ENCODE results near the gene TTLL5.

TTLL5 gene

DNA sequence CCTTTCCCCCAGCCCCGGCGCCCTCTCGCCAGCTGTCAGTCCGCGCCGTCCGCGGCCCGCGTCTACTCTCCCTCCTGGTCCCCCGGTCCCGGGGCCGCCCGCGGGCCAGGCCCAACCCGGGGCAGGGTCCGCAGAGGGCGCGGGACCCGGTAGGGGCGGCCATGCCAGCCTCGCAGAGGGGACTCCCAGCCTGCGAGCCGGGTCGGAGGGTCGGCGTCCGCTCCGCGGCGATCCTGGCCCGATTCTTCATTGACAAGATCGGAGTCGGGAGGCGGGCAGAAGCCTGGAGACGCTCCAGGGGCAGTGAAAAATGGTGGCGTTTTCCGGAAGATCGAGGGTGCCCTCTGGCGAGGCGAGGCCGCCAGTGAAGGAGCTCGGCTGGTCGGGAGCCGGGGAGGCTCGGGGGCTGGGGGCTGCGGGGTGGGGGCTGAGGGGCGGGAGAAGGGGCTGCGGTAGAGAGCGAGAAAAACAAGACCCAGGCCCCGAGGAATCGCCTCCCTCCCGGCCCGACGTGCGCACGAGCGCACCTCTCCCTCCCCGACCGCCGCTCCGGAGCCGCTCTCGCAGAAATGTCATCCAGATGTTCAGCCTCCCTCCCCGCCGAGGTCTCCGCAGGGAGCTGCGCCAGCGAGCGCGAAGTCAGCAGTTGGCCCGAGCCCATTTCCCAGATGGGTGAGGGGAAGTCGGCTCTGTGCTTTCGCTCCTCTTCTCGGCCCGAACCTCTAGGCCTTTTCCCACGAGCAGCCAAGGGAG lies 321.4 kb downstream of the TTLL5 start:
- TF ChIP-seq, protein P1, sequence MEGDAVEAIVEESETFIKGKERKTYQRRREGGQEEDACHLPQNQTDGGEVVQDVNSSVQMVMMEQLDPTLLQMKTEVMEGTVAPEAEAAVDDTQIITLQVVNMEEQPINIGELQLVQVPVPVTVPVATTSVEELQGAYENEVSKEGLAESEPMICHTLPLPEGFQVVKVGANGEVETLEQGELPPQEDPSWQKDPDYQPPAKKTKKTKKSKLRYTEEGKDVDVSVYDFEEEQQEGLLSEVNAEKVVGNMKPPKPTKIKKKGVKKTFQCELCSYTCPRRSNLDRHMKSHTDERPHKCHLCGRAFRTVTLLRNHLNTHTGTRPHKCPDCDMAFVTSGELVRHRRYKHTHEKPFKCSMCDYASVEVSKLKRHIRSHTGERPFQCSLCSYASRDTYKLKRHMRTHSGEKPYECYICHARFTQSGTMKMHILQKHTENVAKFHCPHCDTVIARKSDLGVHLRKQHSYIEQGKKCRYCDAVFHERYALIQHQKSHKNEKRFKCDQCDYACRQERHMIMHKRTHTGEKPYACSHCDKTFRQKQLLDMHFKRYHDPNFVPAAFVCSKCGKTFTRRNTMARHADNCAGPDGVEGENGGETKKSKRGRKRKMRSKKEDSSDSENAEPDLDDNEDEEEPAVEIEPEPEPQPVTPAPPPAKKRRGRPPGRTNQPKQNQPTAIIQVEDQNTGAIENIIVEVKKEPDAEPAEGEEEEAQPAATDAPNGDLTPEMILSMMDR (IDR thresholded peaks at IDR 0.05; ENCODE audit: low read depth, low read length, missing control alignments) = peak; percentile 75
- DNase-seq = peak; percentile 69
- Histone ChIP-seq H3K27me3 (replicated peaks) (no peaks in the 10 kb centered on the region), H3K27ac (peak overlapping the region; percentile 64), H3K4me3 (ENCODE audit: low read depth, low read length) (peak overlapping the region; percentile 63), H3K36me3 (replicated peaks) (no peaks in the 10 kb centered on the region)
- in situ Hi-C loops (cut with HindIII; ENCODE audit: low pct_ligation_motif_present, low sequenced_read_pairs) = no loop called here

- Histone ChIP-seq H3K36me3 (replicated peaks) (no peaks in the 10 kb centered on the region), H3K27ac (no peak overlapping the region), H3K27me3 (replicated peaks) (no peaks in the 10 kb centered on the region), H3K4me3 (ENCODE audit: low read depth, low read length) (peak overlapping the region; percentile 63)
- in situ Hi-C loops (cut with HindIII; ENCODE audit: low pct_ligation_motif_present, low sequenced_read_pairs) = no loop called here
- no peak for DNase-seq
- TF ChIP-seq, protein P1 (IDR thresholded peaks at IDR 0.05; ENCODE audit: low read depth, low read length, missing control alignments) = no peak
These were observed 321.9 kb downstream of the TTLL5 start for GRCh38 chr14:75983019-75983358.

DNA sequence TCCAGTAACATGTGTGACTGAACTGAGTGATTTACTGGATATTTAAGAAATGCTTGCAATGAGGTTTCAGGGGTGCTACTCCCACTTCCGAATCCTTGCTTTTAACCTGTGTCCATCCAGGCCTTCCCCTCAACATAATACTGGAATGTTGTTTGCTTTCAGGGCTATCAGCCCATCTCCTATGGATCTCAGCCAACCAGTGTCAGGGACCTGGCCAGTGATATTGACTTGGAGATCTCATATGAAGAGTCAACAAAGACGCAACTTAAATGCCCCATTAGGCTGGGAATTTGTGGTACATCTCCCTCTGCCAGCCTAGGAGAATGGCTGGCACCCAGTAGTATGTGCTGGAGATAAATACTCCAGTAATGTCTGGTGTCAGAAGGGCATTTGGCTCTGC lies 323.6 kb downstream of the TTLL5 start:
- no peaks in the 10 kb centered on the region for H3K36me3 ChIP-seq (replicated peaks)
- DNase-seq = no peak
- in situ Hi-C loops (cut with HindIII; ENCODE audit: low pct_ligation_motif_present, low sequenced_read_pairs) = no loop called here
- H3K27ac ChIP-seq = no peak overlapping the region
- no peak overlapping the region for H3K4me3 ChIP-seq (ENCODE audit: low read depth, low read length)
- no peaks in the 10 kb centered on the region for H3K27me3 ChIP-seq (replicated peaks)
- TF ChIP-seq, protein P1 (IDR thresholded peaks at IDR 0.05; ENCODE audit: low read depth, low read length, missing control alignments) = no peak

DNA sequence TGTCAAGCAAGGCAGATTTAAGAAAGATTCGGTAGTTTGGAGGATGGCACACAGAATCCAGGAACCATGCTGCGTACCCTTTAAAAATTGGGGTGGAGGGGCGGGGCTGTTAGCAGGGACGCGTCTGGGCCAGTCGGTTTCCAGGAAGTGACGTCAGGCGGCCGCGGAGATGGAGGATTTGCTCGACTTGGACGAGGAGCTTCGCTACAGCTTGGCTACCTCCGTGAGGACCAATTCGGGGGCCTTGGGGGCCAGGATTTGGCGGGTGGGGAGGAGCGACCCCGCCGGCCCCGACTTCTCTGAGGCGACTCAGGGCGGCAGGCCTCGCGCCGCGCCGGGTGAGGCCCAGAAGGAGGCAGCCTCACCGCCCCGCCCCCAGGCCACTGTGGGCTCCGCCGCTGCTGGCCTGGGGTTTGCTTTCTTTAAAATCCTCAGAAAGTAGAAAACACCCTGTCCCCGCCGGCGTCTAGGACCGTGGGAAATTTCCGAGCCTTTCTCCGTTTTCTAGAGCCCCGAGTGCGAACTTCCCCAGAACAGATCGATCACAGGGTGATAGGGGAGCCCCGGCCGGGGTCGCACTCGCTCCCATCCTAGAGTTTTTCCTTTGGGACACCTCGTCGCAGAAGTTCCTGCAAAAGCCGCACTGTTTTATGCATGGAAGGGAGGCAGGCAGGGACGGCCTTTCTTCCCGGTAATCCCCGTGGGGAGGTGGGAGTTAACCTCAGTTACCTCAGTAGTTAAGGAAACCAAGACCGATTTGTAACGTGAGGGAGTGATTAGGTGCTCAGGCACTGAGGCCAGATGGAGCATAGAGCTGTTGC lies 324.8 kb downstream of the TTLL5 start, which contains the start of gene IFT43:
Gene IFT43 (plus strand): TSS at position 146 of the 821 bp plus-strand sequence. CDS start 24 bp downstream, at position 170.
- H3K27ac ChIP-seq = peak within 1 kb of the TSS; percentile 78
- H3K4me3 ChIP-seq (ENCODE audit: low read depth, low read length) = peak within 1 kb of the TSS; percentile 82
- H3K36me3 ChIP-seq (replicated peaks) = no peaks in the 10 kb centered on the region
- in situ Hi-C loops (cut with HindIII; ENCODE audit: low pct_ligation_motif_present, low sequenced_read_pairs) = no loop called here
- TF ChIP-seq, protein P1 (IDR thresholded peaks at IDR 0.05; ENCODE audit: low read depth, low read length, missing control alignments) = no peak
- DNase-seq = peak; percentile 81
- no peaks in the 10 kb centered on the region for H3K27me3 ChIP-seq (replicated peaks)

GRCh38 chr14:75986439-75986765 lies 325.4 kb downstream of the TTLL5 start:
- in situ Hi-C loops (cut with HindIII; ENCODE audit: low pct_ligation_motif_present, low sequenced_read_pairs) = no loop called here
- DNase-seq = no peak
- Histone ChIP-seq H3K27me3 (replicated peaks) (no peaks in the 10 kb centered on the region), H3K4me3 (ENCODE audit: low read depth, low read length) (peak overlapping the region; percentile 82), H3K27ac (no peak overlapping the region), H3K36me3 (replicated peaks) (no peaks in the 10 kb centered on the region)
- TF ChIP-seq, protein P1 (IDR thresholded peaks at IDR 0.05; ENCODE audit: low read depth, low read length, missing control alignments) = no peak

All from brain microvascular endothelial cell (primary cell).